ENCODE data around the gene OAS3. TPM values are rescaled to one million over a fixed set of nuclear protein-coding genes. Genes with fewer than 3 reads are reported as not detected.

OAS3 gene
- total and polyA plus RNA-seq, 4 donors: 3.8 to 9.5 (median 5.4) TPM

GRCh38 chr12:112898380-112898779, 39.9 kb upstream of the OAS3 start (continued):
- TF ChIP-seq REST (IDR thresholded peaks at IDR 0.05) (no peak), CTCF (IDR thresholded peaks at IDR 0.05; ENCODE audit: low read depth, low read length, missing input control) (no peak), EGR1 (IDR thresholded peaks at IDR 0.05; ENCODE audit: low read depth in 2 of 2) (no peak)

GRCh38 chr12:112900298-112901145, 37.8 kb upstream of the OAS3 start:
- Histone ChIP-seq H3K27ac (ENCODE audit: low read depth in 1 of 2, low read length in 2 of 2) (peak overlapping the region; percentile 16 to 38), H3K4me1 (ENCODE audit: control insufficient read depth in 4 of 4, insufficient read depth in 4 of 4, low read length in 3 of 4) (peaks cover 1 to 15% (median 12%) of the 10 kb centered on the region in 4 donors), H3K36me3 (ENCODE audit: control insufficient read depth in 4 of 4, insufficient read depth in 3 of 4, low read depth in 1 of 4, low read length in 3 of 4) (no peaks in the 10 kb centered on the region), H3K4me3 (ENCODE audit: low read depth in 1 of 3, low read length in 3 of 3) (no peak overlapping the region), H3K27me3 (ENCODE audit: control insufficient read depth in 4 of 4, insufficient read depth in 4 of 4, low read length in 3 of 4) (no peaks in the 10 kb centered on the region), H3K9me3 (ENCODE audit: control insufficient read depth in 4 of 4, low read length in 3 of 4) (no peaks in the 10 kb centered on the region), H3K9ac (ENCODE audit: low read depth in 1 of 2, low read length in 2 of 2) (no peak overlapping the region)
- TF ChIP-seq JUND (IDR thresholded peaks at IDR 0.05) (peak in 1 of 2 donors; percentile 10), RAD21 (IDR thresholded peaks at IDR 0.05) (peak; percentile 80 to 87), FOXA1 (IDR thresholded peaks at IDR 0.05) (no peak), CTCF (IDR thresholded peaks at IDR 0.05; ENCODE audit: low read depth, low read length, missing input control) (peak; percentile 76), EGR1 (IDR thresholded peaks at IDR 0.05; ENCODE audit: low read depth in 2 of 2) (no peak), MAX (IDR thresholded peaks at IDR 0.05) (no peak), FOXA2 (IDR thresholded peaks at IDR 0.05) (no peak), HNF4G (IDR thresholded peaks at IDR 0.05) (no peak), RXRA (IDR thresholded peaks at IDR 0.05) (peak; percentile 7 to 25)
- WGBS: 82% methylated on average over 11 of the region's 11 CpGs
- DNase-seq (ENCODE audit: low spot score): no peak

GRCh38 chr12:112901271-112901670, 37.0 kb upstream of the OAS3 start:
- H3K27me3 ChIP-seq (ENCODE audit: control insufficient read depth in 4 of 4, insufficient read depth in 4 of 4, low read length in 3 of 4): no peaks in the 10 kb centered on the region
- H3K27ac ChIP-seq (ENCODE audit: low read depth in 1 of 2, low read length in 2 of 2): peak overlapping the region; percentile 16 to 38
- WGBS: 30% methylated on average over 2 of the region's 2 CpGs
- no peak overlapping the region for H3K4me3 ChIP-seq (ENCODE audit: low read depth in 1 of 3, low read length in 3 of 3)
- H3K9ac ChIP-seq (ENCODE audit: low read depth in 1 of 2, low read length in 2 of 2): no peak overlapping the region
- H3K36me3 ChIP-seq (ENCODE audit: control insufficient read depth in 4 of 4, insufficient read depth in 3 of 4, low read depth in 1 of 4, low read length in 3 of 4): no peaks in the 10 kb centered on the region
- peaks cover 5 to 22% (median 19%) of the 10 kb centered on the region in 4 donors for H3K4me1 ChIP-seq (ENCODE audit: control insufficient read depth in 4 of 4, insufficient read depth in 4 of 4, low read length in 3 of 4)
- H3K9me3 ChIP-seq (ENCODE audit: control insufficient read depth in 4 of 4, low read length in 3 of 4): no peaks in the 10 kb centered on the region
- DNase-seq (ENCODE audit: low spot score): no peak
- TF ChIP-seq ZBTB33 (IDR thresholded peaks at IDR 0.05) (peak; percentile 30), CTCF (IDR thresholded peaks at IDR 0.05; ENCODE audit: low read depth, low read length, missing input control) (no peak), HNF4G (IDR thresholded peaks at IDR 0.05) (no peak), EGR1 (IDR thresholded peaks at IDR 0.05; ENCODE audit: low read depth in 2 of 2) (peak in 1 of 2 donors; percentile 67), RXRA (IDR thresholded peaks at IDR 0.05) (peak; percentile 87 to 88), HNF4A (conservative IDR thresholded peaks at IDR 0.05) (peak; percentile 80 to 82), MAX (IDR thresholded peaks at IDR 0.05) (peak; percentile 85), ATF3 (IDR thresholded peaks at IDR 0.05) (no peak), GABPA (IDR thresholded peaks at IDR 0.05 in 1 of 2, conservative IDR thresholded peaks at IDR 0.05 in 1 of 2) (peak in 1 of 2 donors; percentile 24)
